A673 (cell line): ENCODE data around the gene STARD13.

Source experiments
- EZH2 ChIP-seq: fragments of 200-600 bp; sonication (generic); IDR thresholded peaks from 2 replicates; pipeline ENCODE4 v1.6.1; 2017; ENCODE audit warnings: borderline replicate concordance, low read depth, mild to moderate bottlenecking, mixed read lengths, antibody characterized with exemption, low read length; ENCODE audit not compliant: poor library complexity, severe bottlenecking
- TF ChIP-seq, protein P1 (sequence below): fragments of 300-800, 200-600 bp; sonication (generic); conservative IDR thresholded peaks from 2 replicates; pipeline ENCODE4 v1.5.1; 2017; ENCODE audit warnings: low read depth, mild to moderate bottlenecking, antibody characterized with exemption, low read length, moderate library complexity, mixed read lengths

DNA sequence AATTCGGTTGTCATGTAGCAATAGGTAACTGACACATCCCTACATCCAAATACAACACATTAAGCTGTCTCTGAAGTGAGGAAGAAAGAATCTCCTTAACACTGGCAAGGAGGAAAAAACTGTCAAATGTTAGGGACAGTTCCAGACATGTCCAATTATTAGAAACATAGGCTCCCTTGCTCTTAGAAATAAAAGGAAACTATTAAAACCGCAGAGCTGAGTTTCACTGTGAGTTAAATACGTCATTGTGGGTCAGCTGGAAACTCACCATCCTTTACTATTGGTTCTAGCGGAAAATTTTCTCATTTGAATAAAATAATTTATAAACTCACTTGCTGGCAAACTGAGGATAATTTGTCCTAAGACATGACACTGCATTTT, 40.7 kb downstream of the STARD13 start:
- TF ChIP-seq, protein P1, sequence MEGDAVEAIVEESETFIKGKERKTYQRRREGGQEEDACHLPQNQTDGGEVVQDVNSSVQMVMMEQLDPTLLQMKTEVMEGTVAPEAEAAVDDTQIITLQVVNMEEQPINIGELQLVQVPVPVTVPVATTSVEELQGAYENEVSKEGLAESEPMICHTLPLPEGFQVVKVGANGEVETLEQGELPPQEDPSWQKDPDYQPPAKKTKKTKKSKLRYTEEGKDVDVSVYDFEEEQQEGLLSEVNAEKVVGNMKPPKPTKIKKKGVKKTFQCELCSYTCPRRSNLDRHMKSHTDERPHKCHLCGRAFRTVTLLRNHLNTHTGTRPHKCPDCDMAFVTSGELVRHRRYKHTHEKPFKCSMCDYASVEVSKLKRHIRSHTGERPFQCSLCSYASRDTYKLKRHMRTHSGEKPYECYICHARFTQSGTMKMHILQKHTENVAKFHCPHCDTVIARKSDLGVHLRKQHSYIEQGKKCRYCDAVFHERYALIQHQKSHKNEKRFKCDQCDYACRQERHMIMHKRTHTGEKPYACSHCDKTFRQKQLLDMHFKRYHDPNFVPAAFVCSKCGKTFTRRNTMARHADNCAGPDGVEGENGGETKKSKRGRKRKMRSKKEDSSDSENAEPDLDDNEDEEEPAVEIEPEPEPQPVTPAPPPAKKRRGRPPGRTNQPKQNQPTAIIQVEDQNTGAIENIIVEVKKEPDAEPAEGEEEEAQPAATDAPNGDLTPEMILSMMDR: no peak
- no peak for TF ChIP-seq EZH2
